GM18870 (cell line): ENCODE data around the gene CCN5.

Source experiments
- ATAC-seq: cut with Tn5 transposase; IDR thresholded peaks from one replicate; pipeline ENCODE4 v1.9.1; 2021; ENCODE audit warnings: moderate library complexity; ENCODE audit not compliant: unreplicated experiment

The CCN5 gene

DNA sequence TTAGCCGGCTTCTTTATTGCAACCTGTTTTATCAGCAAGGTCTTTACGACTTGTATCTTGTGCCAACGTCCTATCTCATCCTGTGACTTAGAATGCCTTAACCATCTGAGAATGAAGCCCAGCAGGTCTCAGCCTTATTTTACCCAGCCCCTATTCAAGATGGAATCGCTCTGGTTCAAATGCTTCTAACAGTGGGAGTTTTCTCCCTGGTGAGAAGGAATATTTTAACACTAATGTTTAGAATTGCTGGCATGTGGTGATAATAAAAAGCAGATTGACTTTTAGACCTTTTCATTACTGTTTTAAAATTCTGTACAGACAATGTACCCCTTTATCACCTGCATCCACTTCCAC, 20.6 kb downstream of the CCN5 start:
- ATAC-seq = no peak

- no peak for ATAC-seq
Measured at GRCh38 chr20:44736170-44737021, 21.2 kb downstream of the CCN5 start.

- no peak for ATAC-seq
Measured at GRCh38 chr20:44737116-44737515, 21.9 kb downstream of the CCN5 start.

DNA sequence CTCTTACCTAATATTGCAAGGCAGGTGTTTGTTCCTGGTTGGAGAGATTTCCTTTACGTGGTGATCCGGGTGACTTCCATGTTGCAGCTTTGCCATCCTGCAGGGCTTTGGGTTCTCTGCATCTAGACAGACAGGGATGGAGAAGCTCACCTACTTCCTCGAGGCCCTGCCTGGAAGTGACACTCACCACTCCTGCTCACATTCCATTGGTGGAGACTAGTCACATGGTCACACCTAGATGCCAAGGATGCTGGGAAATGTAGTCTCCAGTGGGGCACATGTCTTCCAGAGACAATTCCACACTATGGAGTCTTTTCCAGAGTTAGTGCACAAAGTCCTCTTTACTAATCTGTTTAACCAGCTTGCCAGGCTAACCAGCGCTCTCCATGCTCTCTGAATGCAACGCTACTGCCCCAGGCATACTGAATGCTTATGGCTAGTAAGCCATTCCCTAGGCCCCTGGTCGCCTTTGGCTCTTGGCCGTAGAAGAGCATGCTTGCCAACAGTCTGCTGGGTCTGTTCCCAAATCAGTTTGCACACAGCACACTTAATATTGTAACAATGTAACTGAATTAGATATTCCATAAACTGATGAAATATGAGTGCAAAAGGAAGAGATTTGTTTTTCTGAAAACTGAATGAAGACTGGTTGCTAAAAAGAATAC, 23.8 kb downstream of the CCN5 start:
- no peak for ATAC-seq

DNA sequence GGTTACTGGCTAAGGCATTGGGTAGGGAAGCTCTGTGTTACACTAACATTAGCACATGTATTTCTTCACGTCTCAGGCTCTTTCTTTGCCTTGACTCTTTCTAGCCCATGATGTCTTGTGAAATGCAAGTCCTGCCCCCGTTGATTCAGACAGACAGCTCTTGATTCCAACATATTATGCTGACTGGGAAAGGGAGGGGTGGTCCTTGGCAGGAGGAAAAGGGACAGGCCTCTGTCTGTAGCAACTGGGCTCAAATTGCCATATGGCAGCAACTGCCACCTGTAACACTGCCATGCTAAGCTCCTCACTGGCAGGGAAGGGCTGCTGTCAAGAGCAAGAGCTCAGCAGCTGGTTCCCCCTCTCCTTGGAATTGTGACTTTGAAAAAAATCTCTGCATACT, 24.8 kb downstream of the CCN5 start:
- ATAC-seq = no peak

GRCh38 chr20:44742304-44743079, 27.3 kb downstream of the CCN5 start:
- ATAC-seq = no peak

GRCh38 chr20:44743080-44743701, 28.0 kb downstream of the CCN5 start:
- ATAC-seq = no peak

DNA sequence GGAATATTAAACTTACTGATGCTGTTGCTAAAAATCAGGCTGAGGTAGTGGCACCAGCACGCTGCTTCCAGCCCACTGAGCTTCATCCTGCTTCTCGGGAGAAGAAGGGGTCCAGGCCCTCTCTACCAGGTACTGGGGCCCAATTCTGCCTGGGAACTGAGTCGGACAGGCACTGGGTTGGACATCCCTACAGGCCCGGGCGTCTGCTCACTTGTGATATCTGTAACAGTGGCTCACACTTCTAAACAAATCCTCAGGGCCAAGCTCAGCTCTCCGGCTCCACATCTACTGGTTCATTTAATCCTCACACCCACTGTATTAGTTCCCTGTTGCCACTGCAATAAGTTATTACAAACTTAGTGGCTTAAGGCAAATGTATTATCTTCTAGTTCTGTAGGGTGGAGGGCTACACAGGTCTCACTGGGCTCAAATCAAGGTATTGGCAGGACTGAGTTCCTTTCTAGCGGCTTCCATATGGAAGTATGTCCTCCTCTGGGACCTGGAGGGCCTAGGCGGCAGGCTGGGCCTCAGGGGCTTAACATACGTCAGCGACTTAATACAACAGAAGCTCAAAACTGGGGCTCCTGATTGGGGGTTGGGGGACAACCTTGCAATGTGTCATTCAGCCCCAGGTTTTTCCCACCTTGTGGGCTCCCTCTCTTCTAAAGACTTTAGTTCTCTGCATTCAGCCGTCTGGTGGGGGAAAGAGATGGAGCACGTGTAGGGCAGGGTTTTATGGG, 28.9 kb downstream of the CCN5 start:
- no peak for ATAC-seq

DNA sequence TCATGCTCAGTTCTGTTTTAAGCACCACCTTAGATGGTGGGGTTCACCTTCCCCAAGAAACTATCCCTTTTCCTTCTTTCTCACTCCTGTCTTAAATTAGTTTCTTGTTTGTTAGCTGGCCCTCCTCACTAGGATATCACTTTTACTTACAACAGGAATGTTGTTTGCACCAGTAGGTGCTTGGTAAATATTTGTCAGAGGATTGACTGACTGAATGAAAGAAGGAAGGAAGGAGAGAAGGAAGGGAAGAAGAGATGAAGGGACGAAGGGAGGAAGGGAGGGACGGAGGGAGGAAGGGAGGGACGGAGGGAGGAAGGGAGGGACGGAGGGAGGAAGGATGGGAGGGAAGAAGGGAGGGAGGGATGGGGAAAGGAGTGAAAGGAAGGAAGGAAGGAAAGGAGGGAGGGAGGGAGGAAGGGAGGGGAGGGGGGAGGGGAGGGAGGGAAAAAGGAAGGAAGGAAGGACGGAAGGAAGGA, 30.0 kb downstream of the CCN5 start:
- ATAC-seq = no peak

GRCh38 chr20:44745598-44746366, 30.6 kb downstream of the CCN5 start, which contains the start of gene KCNK15:
Gene KCNK15, plus strand, starts transcription at chr20:44745865. Its CDS starts 46 bp downstream, at chr20:44745911.
- no peak for ATAC-seq

DNA sequence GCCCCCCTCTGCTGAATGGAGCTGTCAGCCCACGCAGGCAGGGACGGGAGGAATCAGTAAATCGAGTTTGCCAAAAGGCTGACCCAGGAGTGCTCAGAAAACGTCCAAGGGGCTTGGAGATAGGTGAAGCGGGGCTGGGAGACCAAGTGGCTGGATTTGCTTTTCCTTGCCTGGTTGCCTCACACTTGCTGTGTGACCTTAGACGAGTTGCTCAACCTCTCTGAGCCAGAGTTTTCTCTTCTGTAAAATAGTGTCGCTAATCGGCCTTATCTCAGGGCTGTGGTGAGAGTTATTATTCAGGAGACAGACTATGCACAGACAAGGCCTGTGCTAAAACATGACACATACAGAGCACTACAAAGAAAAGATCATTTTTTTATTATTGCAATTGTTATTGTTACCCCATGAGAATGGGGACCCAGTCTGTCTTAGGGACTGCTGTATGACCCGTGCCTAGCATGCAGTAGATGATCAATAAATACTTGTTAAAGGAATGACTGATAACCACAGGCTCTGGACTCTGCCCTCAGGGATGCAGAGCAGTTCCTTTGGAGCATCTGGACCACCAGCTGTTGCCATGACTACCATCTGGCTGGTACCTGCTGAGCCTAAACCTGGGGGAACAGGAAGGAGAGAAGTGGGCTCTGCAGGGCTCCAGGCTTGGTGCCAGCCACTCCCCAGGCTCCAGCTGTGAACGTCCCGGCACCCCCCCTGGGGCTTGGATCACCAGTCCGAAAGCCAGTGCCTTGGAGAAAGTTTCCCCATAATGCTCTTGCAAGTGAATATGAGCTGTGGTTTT, 31.4 kb downstream of the CCN5 start:
- no peak for ATAC-seq

- ATAC-seq = no peak
Measured at GRCh38 chr20:44747166-44748004, 32.2 kb downstream of the CCN5 start.

GRCh38 chr20:44748005-44748370, 32.8 kb downstream of the CCN5 start:
- ATAC-seq = no peak

- no peak for ATAC-seq
Measured at GRCh38 chr20:44750081-44750805, 35.1 kb downstream of the CCN5 start.

- ATAC-seq = no peak
Measured at GRCh38 chr20:44752099-44752931, 37.1 kb downstream of the CCN5 start.

- no peak for ATAC-seq
Measured at GRCh38 chr20:44754554-44754953, 39.4 kb downstream of the CCN5 start.
